NCI-H345 treated with DMSO at 0.1 percent for 48 hours (cell line): ENCODE data around the gene ANXA6.

Experiments
- DNase-seq: peaks from one replicate; lab custom pipeline; 2025; ENCODE audit not compliant: unreplicated experiment; lab: John Stamatoyannopoulos, UW

Gene ANXA6

GRCh38 chr5:151154931-151155774 lies 2.4 kb downstream of the ANXA6 start:
- no peak for DNase-seq

GRCh38 chr5:151153766-151154272 lies 3.8 kb downstream of the ANXA6 start:
- DNase-seq = no peak

GRCh38 chr5:151153300-151153699 lies 4.3 kb downstream of the ANXA6 start:
- DNase-seq = no peak

- no peak for DNase-seq
These were observed 5.8 kb downstream of the ANXA6 start for GRCh38 chr5:151151793-151152192.

GRCh38 chr5:151151263-151151660 lies 6.3 kb downstream of the ANXA6 start:
- no peak for DNase-seq

- DNase-seq = no peak
These were observed 6.9 kb downstream of the ANXA6 start for GRCh38 chr5:151150471-151151262.

GRCh38 chr5:151148583-151148982 lies 9.0 kb downstream of the ANXA6 start:
- no peak for DNase-seq

- no peak for DNase-seq
These were observed 10.5 kb downstream of the ANXA6 start for GRCh38 chr5:151147033-151147432.

GRCh38 chr5:151146061-151146460 lies 11.5 kb downstream of the ANXA6 start:
- no peak for DNase-seq

- no peak for DNase-seq
These were observed 12.7 kb downstream of the ANXA6 start for GRCh38 chr5:151144922-151145321.

GRCh38 chr5:151144275-151144674 lies 13.3 kb downstream of the ANXA6 start:
- no peak for DNase-seq

GRCh38 chr5:151143645-151144044 lies 13.9 kb downstream of the ANXA6 start:
- DNase-seq = no peak

- no peak for DNase-seq
These were observed 14.6 kb downstream of the ANXA6 start for GRCh38 chr5:151142933-151143332.

- DNase-seq = no peak
These were observed 16.0 kb downstream of the ANXA6 start for GRCh38 chr5:151141535-151141934.

- no peak for DNase-seq
These were observed 16.7 kb downstream of the ANXA6 start for GRCh38 chr5:151140686-151141459.

- DNase-seq = no peak
These were observed 17.9 kb downstream of the ANXA6 start for GRCh38 chr5:151139646-151140045.

GRCh38 chr5:151139015-151139414 lies 18.6 kb downstream of the ANXA6 start:
- peak; percentile 55 for DNase-seq

- DNase-seq = no peak
These were observed 19.5 kb downstream of the ANXA6 start for GRCh38 chr5:151138114-151138513.

GRCh38 chr5:151137067-151137825 lies 20.3 kb downstream of the ANXA6 start:
- DNase-seq = no peak

GRCh38 chr5:151134228-151134627 lies 23.4 kb downstream of the ANXA6 start:
- peak; percentile 42 for DNase-seq
